ENCODE results near the gene SULT1A3. TPM values are rescaled to one million over a fixed set of nuclear protein-coding genes. Genes with fewer than 3 reads are reported as not detected.

The SULT1A3 gene
- total and polyA plus RNA-seq, 2 experiments from 2014 or later = 11.2 to 17.4 TPM

GRCh38 chr16:30152517-30152916 is 46.5 kb upstream of the SULT1A3 start:
- peaks cover 11% of the 10 kb centered on the region for H3K27me3 Mint-ChIP-seq (ENCODE audit: insufficient read depth, low read depth, poor library complexity)
- no peak for TF ChIP-seq EZH2 (IDR thresholded peaks at IDR 0.05; ENCODE audit: low read depth, unreplicated experiment)
- TF ChIP-seq ZNF331 (CRISPR knock-in tag; IDR thresholded peaks at IDR 0.05; ENCODE audit: low read depth) = no peak
- TF ChIP-seq, protein P1, sequence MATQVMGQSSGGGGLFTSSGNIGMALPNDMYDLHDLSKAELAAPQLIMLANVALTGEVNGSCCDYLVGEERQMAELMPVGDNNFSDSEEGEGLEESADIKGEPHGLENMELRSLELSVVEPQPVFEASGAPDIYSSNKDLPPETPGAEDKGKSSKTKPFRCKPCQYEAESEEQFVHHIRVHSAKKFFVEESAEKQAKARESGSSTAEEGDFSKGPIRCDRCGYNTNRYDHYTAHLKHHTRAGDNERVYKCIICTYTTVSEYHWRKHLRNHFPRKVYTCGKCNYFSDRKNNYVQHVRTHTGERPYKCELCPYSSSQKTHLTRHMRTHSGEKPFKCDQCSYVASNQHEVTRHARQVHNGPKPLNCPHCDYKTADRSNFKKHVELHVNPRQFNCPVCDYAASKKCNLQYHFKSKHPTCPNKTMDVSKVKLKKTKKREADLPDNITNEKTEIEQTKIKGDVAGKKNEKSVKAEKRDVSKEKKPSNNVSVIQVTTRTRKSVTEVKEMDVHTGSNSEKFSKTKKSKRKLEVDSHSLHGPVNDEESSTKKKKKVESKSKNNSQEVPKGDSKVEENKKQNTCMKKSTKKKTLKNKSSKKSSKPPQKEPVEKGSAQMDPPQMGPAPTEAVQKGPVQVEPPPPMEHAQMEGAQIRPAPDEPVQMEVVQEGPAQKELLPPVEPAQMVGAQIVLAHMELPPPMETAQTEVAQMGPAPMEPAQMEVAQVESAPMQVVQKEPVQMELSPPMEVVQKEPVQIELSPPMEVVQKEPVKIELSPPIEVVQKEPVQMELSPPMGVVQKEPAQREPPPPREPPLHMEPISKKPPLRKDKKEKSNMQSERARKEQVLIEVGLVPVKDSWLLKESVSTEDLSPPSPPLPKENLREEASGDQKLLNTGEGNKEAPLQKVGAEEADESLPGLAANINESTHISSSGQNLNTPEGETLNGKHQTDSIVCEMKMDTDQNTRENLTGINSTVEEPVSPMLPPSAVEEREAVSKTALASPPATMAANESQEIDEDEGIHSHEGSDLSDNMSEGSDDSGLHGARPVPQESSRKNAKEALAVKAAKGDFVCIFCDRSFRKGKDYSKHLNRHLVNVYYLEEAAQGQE (IDR thresholded peaks at IDR 0.05; ENCODE audit: unreplicated experiment) = no peak
- TF ChIP-seq ZNF462 (CRISPR knock-in tag; IDR thresholded peaks at IDR 0.05) = no peak
- TF ChIP-seq POLR2AphosphoS5 (IDR thresholded peaks at IDR 0.05; ENCODE audit: low read depth) = no peak
- no peak for TF ChIP-seq CTCF (conservative IDR thresholded peaks at IDR 0.05; ENCODE audit: low read depth in 2 of 2)
- no peak for ATAC-seq

More at GRCh38 chr16:30152517-30152916, 46.5 kb upstream of the SULT1A3 start:
- no peak for DNase-seq (ENCODE audit: low spot score)
- H3K9me2 ChIP-seq (ENCODE audit: insufficient read depth) = 0 out of 2 replicates have a peak, but pooled peaks cover 10% of the 10 kb centered on the region
- no peaks in the 10 kb centered on the region for H3F3A ChIP-seq (replicated peaks; ENCODE audit: low read depth)
- H3K4me1 Mint-ChIP-seq = no peaks in the 10 kb centered on the region
- H3K4me2 ChIP-seq = no peak overlapping the region
- H3K79me2 ChIP-seq (replicated peaks; ENCODE audit: insufficient read depth) = no peaks in the 10 kb centered on the region
- no peaks in the 10 kb centered on the region for H3K36me3 Mint-ChIP-seq (ENCODE audit: low read depth)
- no peak overlapping the region for H3K4me3 ChIP-seq
- H3K9me3 Mint-ChIP-seq = peaks cover 17% of the 10 kb centered on the region; the same call in 2 of the 3 replicates
- no peak overlapping the region for H3K27ac Mint-ChIP-seq
- H3K4me3 Mint-ChIP-seq = no peak overlapping the region
- no peaks in the 10 kb centered on the region for H3K4me1 ChIP-seq (ENCODE audit: insufficient read depth)
- H3K36me3 ChIP-seq (ENCODE audit: insufficient read depth) = no peaks in the 10 kb centered on the region
- no peaks in the 10 kb centered on the region for H3K27me3 ChIP-seq (ENCODE audit: insufficient read depth)
- no peaks in the 10 kb centered on the region for H4K20me1 ChIP-seq (replicated peaks; ENCODE audit: insufficient read depth)
- H3K27ac ChIP-seq (ENCODE audit: low read depth) = no peak overlapping the region
- no peak overlapping the region for H2AFZ ChIP-seq
